GM12874 (cell line): ENCODE data around the gene DCAF7.

Source experiments
- TF ChIP-seq, protein P1 (sequence below): IDR thresholded peaks from 2 replicates; pipeline ENCODE4 v1.5.1; 2011; ENCODE audit warnings: low read depth, mild to moderate bottlenecking, control low read depth, low read length, moderate library complexity; ENCODE audit not compliant: insufficient read depth

Gene DCAF7

GRCh38 chr17:63639125-63639524 is 88.8 kb downstream of the DCAF7 start:
- TF ChIP-seq, protein P1, sequence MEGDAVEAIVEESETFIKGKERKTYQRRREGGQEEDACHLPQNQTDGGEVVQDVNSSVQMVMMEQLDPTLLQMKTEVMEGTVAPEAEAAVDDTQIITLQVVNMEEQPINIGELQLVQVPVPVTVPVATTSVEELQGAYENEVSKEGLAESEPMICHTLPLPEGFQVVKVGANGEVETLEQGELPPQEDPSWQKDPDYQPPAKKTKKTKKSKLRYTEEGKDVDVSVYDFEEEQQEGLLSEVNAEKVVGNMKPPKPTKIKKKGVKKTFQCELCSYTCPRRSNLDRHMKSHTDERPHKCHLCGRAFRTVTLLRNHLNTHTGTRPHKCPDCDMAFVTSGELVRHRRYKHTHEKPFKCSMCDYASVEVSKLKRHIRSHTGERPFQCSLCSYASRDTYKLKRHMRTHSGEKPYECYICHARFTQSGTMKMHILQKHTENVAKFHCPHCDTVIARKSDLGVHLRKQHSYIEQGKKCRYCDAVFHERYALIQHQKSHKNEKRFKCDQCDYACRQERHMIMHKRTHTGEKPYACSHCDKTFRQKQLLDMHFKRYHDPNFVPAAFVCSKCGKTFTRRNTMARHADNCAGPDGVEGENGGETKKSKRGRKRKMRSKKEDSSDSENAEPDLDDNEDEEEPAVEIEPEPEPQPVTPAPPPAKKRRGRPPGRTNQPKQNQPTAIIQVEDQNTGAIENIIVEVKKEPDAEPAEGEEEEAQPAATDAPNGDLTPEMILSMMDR, result no peak

- TF ChIP-seq, protein P1, result no peak
Observed at GRCh38 chr17:63640038-63640437, 89.8 kb downstream of the DCAF7 start.

DNA sequence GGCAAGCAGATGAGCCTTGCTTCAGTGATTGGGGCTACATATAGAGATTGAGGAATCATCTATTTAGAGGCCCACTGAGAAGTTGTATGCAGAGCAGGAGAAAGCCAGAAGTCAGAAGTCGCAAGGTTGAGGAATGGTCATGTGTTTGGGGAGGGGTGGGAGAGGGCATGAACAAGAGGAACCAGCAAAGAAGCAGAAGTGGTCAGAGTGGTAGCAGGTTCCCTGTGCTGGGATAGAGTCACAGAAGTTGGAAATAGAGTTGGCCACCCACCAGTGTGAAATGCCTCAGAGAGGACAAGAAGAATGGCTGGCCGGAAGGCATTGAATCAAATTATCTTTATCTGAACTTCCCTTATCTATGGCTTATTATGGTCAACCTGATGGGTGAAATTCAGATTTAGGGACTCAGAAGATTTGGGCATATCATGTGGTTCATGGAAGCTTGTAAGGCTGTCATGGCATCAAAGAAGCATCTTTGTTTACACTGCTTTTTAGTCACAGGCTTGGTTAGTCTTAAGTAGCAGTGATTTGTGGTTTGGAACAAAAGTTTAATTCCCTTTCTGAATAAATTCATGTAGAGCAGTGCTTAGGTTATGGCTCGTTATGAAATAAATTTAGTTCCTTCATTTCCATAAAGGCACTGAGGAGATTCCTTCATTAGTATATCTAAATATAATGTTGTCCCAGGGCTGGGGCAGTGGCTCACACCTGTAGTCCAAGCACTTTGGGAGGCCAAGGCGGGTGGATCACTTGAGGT is 91.6 kb downstream of the DCAF7 start:
- TF ChIP-seq, protein P1, result no peak
